HepG2 (cell line): ENCODE data around the gene MXD1. TPM values are rescaled to one million over a fixed set of nuclear protein-coding genes. Genes with fewer than 3 reads are reported as not detected.

Experiments
- HOXA7 ChIP-seq: sonication (generic); formaldehyde crosslinking; IDR thresholded peaks from 2 replicates; pipeline ENCODE4 v1.8.1; 2022; ENCODE audit warnings: mild to moderate bottlenecking, missing genetic modification reagents, moderate library complexity
- MLXIP ChIP-seq: sonication (generic); formaldehyde crosslinking; IDR thresholded peaks from 2 replicates; pipeline ENCODE4 v1.9.0; 2021; ENCODE audit warnings: missing genetic modification reagents, borderline replicate concordance
- NAIF1 ChIP-seq: sonication (generic); formaldehyde crosslinking; IDR thresholded peaks from 2 replicates; pipeline ENCODE4 v1.5.0; 2020; ENCODE audit warnings: mild to moderate bottlenecking, missing genetic modification reagents, borderline replicate concordance
- NFE2L1 ChIP-seq: sonication (generic); formaldehyde crosslinking; IDR thresholded peaks from 2 replicates; pipeline ENCODE4 v1.4.0; 2020; ENCODE audit warnings: missing genetic modification reagents, mild to moderate bottlenecking, borderline replicate concordance
- NR2F1 ChIP-seq, 2 experiments: fragments of 450-650 bp in 1 of 2; formaldehyde crosslinking in 1 of 2; IDR thresholded peaks; 2 replicates each; pipeline versions ENCODE4 v1.5.0 to v1.6.1; 2016 to 2020; ENCODE audit warnings: mild to moderate bottlenecking in 1 of 2, missing compliant biosample characterization in 1 of 2, missing genetic modification reagents in 1 of 2, moderate library complexity in 1 of 2
- RAD51 ChIP-seq: fragments of 450-650 bp; IDR thresholded peaks from 2 replicates; pipeline ENCODE4 v1.6.1; 2016; ENCODE audit warnings: borderline replicate concordance
- RFXANK ChIP-seq: IDR thresholded peaks from 2 replicates; pipeline ENCODE4 v1.6.1; 2016
- SMC3 ChIP-seq: IDR thresholded peaks from 2 replicates; pipeline ENCODE4 v1.6.1; 2011; ENCODE audit warnings: low read length, improper control_type of control experiment
- SOX6 ChIP-seq, 2 experiments: fragments of 450-650 bp in 1 of 2; sonication (generic) in 1 of 2; formaldehyde crosslinking in 1 of 2; IDR thresholded peaks; 2 replicates each; pipeline versions ENCODE4 v1.4.0 to v1.6.1; 2017 to 2020; ENCODE audit warnings: antibody characterized with exemption in 1 of 2, mild to moderate bottlenecking in 1 of 2, missing genetic modification reagents in 1 of 2
- TBX3 ChIP-seq: fragments of 450-650 bp; IDR thresholded peaks from 2 replicates; pipeline ENCODE4 v1.6.1; 2017; ENCODE audit warnings: antibody characterized with exemption, mild to moderate bottlenecking, inconsistent platforms, borderline replicate concordance
- TERF1 ChIP-seq: sonication (generic); formaldehyde crosslinking; IDR thresholded peaks from 2 replicates; pipeline ENCODE4 v1.8.0; 2022; ENCODE audit warnings: mild to moderate bottlenecking, missing genetic modification reagents, moderate library complexity
- TSC22D2 ChIP-seq: sonication (generic); formaldehyde crosslinking; IDR thresholded peaks from 2 replicates; pipeline ENCODE4 v1.5.1; 2020; ENCODE audit warnings: missing genetic modification reagents, mild to moderate bottlenecking, borderline replicate concordance
- XRCC5 ChIP-seq: fragments of 200-400 bp; formaldehyde crosslinking; optimal IDR thresholded peaks from 2 replicates; pipeline ENCODE3; 2017; ENCODE audit warnings: mild to moderate bottlenecking, low read length
- ZNF232 ChIP-seq: sonication (generic); formaldehyde crosslinking; IDR thresholded peaks from 2 replicates; pipeline ENCODE4 v1.4.0; 2020; ENCODE audit warnings: missing genetic modification reagents, borderline replicate concordance
- ZNF234 ChIP-seq: sonication (generic); formaldehyde crosslinking; conservative IDR thresholded peaks from 2 replicates; pipeline ENCODE4 v1.5.1; 2020; ENCODE audit warnings: mild to moderate bottlenecking, missing genetic modification reagents
- ZNF44 ChIP-seq: sonication (generic); formaldehyde crosslinking; IDR thresholded peaks from 2 replicates; pipeline ENCODE4 v1.5.1; 2020; ENCODE audit warnings: mild to moderate bottlenecking, missing genetic modification reagents
- ZNF749 ChIP-seq: sonication (generic); formaldehyde crosslinking; IDR thresholded peaks from 2 replicates; pipeline ENCODE4 v1.8.0; 2022; ENCODE audit warnings: mild to moderate bottlenecking, missing genetic modification reagents, moderate library complexity, borderline replicate concordance
- ZNF768 ChIP-seq: sonication (generic); formaldehyde crosslinking; IDR thresholded peaks from 2 replicates; pipeline ENCODE4 v1.4.0; 2020; ENCODE audit warnings: missing genetic modification reagents
- ZNF800 ChIP-seq: sonication (generic); formaldehyde crosslinking; IDR thresholded peaks from 2 replicates; pipeline ENCODE4 v1.4.0; 2020; ENCODE audit warnings: missing genetic modification reagents
- ZSCAN20 ChIP-seq: sonication (generic); formaldehyde crosslinking; IDR thresholded peaks from 2 replicates; pipeline ENCODE4 v1.4.0; 2020; ENCODE audit warnings: missing genetic modification reagents, mild to moderate bottlenecking, borderline replicate concordance
- polyA plus RNA-seq, 8 experiments: library from polyadenylated mRNA; depleted of rRNA in 3 of 8; stranded (reverse) in 7 of 8; unstranded in 1 of 8; fragments of >200 nt; fragmentation: Illumina TruSeq in 4 of 8; extraction: Trizol in 4 of 8; gene quantifications; 2 replicates each; pipeline versions ENCODE4 v1.2.1 to v1.2.3, GENCODE V29; 2011 to 2016; ENCODE audit warnings: low read depth in 4 of 8, missing spikeins in 1 of 8, mixed read lengths in 1 of 8; ENCODE audit not compliant: insufficient read depth in 1 of 8
- total RNA-seq, 5 experiments: library from RNA; depleted of rRNA; stranded (reverse); fragments of >200 nt; fragmentation: Illumina TruSeq; extraction: Trizol; gene quantifications; 2 replicates each; pipeline ENCODE4 v1.2.3, GENCODE V29; 2016; ENCODE audit warnings: low read depth in 1 of 5
- TF ChIP-seq, protein P1 (sequence below): sonication (generic); formaldehyde crosslinking; conservative IDR thresholded peaks from 2 replicates; pipeline ENCODE4 v1.5.0; 2020; ENCODE audit warnings: missing genetic modification reagents

Gene MXD1
- total and polyA plus RNA-seq, 2 of the 13 experiments (the other 11 are each of a cell fraction or from before 2014, with no cell fraction given): 6.4 to 14.9 TPM

- TF ChIP-seq TERF1 (CRISPR knock-in tag) (no peak), SOX6 (IDR thresholded peaks at IDR 0.05) (no peak), SOX6 (CRISPR knock-in tag; IDR thresholded peaks at IDR 0.05) (no peak; the same call in 1 of the 2 replicates), TBX3 (no peak), NR2F1 (CRISPR knock-in tag; IDR thresholded peaks at IDR 0.05) (no peak), HOXA7 (CRISPR knock-in tag) (no peak), TSC22D2 (CRISPR knock-in tag) (no peak), ZSCAN20 (CRISPR knock-in tag) (no peak), ZNF234 (CRISPR knock-in tag) (no peak; the same call in 1 of the 2 replicates), ZNF768 (peak; percentile 64; the same call in 1 of the 2 replicates), RAD51 (no peak), SMC3 (no peak), MLXIP (no peak), ZNF800 (0 out of 2 replicates have a peak, but pooled peaks have one; percentile 22), ZNF232 (CRISPR knock-in tag) (no peak), ZNF44 (no peak), RFXANK (CRISPR knock-in tag) (no peak), ZNF749 (0 out of 2 replicates have a peak, but pooled peaks have one; percentile 63), NAIF1 (CRISPR knock-in tag) (no peak; the same call in 1 of the 2 replicates), XRCC5 (no peak), NFE2L1 (CRISPR knock-in tag) (peak; percentile 58; the same call in 1 of the 2 replicates)
- TF ChIP-seq, protein P1, sequence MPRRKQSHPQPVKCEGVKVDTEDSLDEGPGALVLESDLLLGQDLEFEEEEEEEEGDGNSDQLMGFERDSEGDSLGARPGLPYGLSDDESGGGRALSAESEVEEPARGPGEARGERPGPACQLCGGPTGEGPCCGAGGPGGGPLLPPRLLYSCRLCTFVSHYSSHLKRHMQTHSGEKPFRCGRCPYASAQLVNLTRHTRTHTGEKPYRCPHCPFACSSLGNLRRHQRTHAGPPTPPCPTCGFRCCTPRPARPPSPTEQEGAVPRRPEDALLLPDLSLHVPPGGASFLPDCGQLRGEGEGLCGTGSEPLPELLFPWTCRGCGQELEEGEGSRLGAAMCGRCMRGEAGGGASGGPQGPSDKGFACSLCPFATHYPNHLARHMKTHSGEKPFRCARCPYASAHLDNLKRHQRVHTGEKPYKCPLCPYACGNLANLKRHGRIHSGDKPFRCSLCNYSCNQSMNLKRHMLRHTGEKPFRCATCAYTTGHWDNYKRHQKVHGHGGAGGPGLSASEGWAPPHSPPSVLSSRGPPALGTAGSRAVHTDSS (CRISPR knock-in tag): no peak
Observed at GRCh38 chr2:69914950-69915945, at the start of gene MXD1 (continued).
